HPDE6-E6E7 (cell line): Measurements from ENCODE around the gene LIMS2.

ENCODE experiments used
- DNase-seq: peaks from one replicate; pipeline ENCODE4 v3.0.0; 2011; ENCODE audit warnings: missing footprints; ENCODE audit errors: extremely low spot score

The LIMS2 gene, protein sequence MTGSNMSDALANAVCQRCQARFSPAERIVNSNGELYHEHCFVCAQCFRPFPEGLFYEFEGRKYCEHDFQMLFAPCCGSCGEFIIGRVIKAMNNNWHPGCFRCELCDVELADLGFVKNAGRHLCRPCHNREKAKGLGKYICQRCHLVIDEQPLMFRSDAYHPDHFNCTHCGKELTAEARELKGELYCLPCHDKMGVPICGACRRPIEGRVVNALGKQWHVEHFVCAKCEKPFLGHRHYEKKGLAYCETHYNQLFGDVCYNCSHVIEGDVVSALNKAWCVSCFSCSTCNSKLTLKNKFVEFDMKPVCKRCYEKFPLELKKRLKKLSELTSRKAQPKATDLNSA

GRCh38 chr2:127675331-127676261 is at the start of gene LIMS2:
Gene LIMS2, minus strand, starts transcription at chr2:127675530. Its CDS starts 506 bp downstream, at chr2:127675024.
- no peak for DNase-seq

- no peak for DNase-seq
Observed at GRCh38 chr2:127722807-127723206, 47.5 kb upstream of the LIMS2 start.

- DNase-seq = peak; percentile 66
Observed at GRCh38 chr2:127721978-127722355, 46.6 kb upstream of the LIMS2 start.

- DNase-seq = no peak
Observed at GRCh38 chr2:127721311-127721977, 46.1 kb upstream of the LIMS2 start.

DNA sequence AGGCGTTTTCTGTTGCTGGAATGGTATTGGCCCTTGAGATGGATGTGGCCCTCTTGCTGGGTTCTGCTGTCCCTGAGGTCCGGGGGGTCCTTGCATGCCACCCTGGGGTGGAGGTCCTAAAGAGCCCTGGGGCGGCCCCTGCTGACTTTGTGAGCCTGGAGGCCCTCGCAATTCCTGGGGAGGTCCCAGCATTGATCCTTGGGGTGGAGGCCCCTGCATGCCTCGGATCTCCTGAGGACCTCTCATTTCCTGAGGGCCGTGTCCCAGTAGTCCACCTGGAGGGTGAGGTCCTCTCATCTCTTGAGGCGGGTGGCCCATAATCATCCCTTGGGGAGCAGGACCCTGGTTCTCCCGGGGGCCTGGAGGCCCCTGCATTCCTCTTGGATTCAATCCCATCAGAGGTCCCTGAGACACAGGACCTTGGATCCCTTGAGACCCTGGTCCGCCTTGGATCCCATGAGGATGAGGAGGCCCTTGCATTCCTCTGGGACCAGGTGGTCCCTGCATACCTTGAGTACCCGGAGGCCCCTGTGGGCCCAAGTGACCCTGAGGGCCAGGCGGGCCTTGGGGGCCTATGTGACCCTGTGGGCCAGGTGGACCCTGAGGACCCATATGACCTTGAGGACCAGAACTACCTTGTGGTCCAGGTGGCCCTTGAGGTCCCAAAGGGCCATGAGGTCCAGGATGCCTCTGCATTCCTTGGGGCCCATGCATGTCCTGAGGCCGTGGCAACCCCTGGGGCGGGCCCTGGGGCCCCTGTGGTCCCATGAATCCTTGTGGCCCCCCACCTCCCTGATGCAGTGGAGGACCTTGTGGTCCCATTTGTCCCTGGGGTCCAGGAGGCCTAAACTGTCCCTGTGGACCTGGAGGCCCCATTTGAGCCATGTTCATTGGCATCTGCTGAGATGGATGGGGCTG is 44.2 kb upstream of the LIMS2 start:
- no peak for DNase-seq

- DNase-seq = no peak
Observed at GRCh38 chr2:127718271-127718670, 42.9 kb upstream of the LIMS2 start.

DNA sequence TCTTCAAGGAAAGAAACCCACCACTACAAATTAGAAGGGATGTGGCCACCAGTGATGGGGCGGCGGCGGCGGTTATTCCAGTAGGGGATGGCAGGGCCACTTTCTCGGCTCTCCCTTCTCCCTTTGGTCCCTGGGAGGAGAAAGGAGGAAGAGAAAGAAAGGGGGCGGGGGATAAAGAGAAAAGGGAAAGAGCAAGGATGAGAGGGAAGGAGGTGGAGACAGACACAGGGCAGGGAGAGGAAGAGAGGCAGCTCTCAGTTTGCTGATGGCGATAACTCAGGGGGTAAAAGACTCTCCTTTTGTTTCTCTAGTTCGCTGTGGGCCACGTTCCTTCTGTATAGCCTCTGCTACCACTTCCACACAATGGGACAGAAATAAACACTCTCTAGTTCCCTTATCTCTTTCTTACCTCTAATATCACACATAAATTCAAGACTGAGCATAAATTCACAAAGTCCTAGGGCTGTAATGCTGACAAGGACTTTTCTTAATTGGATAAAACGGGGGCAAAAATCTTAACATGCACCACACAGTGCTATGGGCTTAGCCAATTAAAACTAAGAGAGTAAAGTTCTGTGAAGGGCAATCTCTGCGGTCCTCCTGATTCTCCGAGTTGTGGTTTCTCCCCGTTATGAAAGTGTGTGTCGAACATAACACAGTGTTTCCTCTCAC is 40.6 kb upstream of the LIMS2 start:
- DNase-seq = no peak

DNA sequence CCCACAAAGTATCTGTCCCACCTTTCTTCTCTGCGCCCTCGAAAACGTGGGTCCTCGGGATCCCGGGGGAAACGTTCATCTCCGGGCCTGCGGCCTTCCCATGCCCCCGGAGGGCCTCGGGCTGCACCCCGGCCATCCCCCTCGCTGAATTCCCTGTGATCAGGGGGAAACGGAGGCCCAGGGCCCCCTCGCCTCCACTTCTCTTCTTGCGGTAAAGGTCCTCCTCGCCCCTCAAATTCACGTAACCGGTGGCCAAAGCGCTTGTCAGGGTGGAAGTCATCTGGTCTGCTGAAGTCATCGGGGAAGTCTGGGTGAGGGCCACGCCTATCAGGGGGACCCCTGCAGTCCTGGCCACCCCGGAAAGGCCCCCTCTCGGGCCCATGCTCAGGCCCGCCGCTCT is 38.2 kb upstream of the LIMS2 start:
- no peak for DNase-seq

- DNase-seq = no peak
Observed at GRCh38 chr2:127712999-127713398, 37.7 kb upstream of the LIMS2 start.

DNA sequence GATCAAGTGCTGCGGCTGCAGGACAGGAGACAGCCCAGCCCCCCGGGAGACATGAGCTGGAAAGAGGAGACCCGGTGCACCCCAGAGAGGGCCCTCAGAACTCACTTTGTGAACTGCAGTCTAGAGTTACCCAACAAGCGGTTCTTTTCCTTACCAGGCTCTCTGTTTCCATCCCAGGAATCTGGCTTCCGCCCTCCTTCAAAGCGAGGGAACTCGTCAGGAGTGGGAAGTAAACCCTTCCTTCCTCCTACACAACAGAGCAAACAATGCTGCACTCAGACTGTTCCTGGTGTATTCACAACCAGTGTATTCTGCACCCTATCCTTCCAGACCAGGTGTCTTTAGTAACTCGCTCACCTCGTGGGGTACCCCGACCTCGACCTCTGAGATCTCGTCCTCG is 34.0 kb upstream of the LIMS2 start:
- no peak for DNase-seq

GRCh38 chr2:127707890-127708648 is 32.7 kb upstream of the LIMS2 start:
- DNase-seq = no peak

GRCh38 chr2:127706215-127706990 is 31.1 kb upstream of the LIMS2 start:
- DNase-seq = no peak

- no peak for DNase-seq
Observed at GRCh38 chr2:127705391-127706065, 30.2 kb upstream of the LIMS2 start.

GRCh38 chr2:127704641-127705390 is 29.5 kb upstream of the LIMS2 start:
- no peak for DNase-seq

GRCh38 chr2:127703282-127703681 is 28.0 kb upstream of the LIMS2 start:
- no peak for DNase-seq

- no peak for DNase-seq
Observed at GRCh38 chr2:127702395-127703009, 27.2 kb upstream of the LIMS2 start.

GRCh38 chr2:127701651-127702394 is 26.5 kb upstream of the LIMS2 start:
- peak; percentile 80 for DNase-seq
